GM12865 (cell line): ENCODE measurements around the gene ENAH.
"Not testable (repeated sequence)": the region's sequence is repeated elsewhere in the genome, so short reads cannot be mapped to it uniquely, and the experiment has no call there.

Source experiments
- DNase-seq: peaks from one replicate; pipeline ENCODE4 v3.0.0; 2010; ENCODE audit warnings: low read depth
- H3K4me3 ChIP-seq: 2 replicates; pipeline ENCODE4 v1.5.1; 2011; ENCODE audit warnings: mild to moderate bottlenecking, low read depth, low read length, control low read depth
- TF ChIP-seq, protein P1 (sequence below): IDR thresholded peaks from 2 replicates; pipeline ENCODE4 v1.5.1; 2011; ENCODE audit warnings: low read length, control low read depth, low read depth, inconsistent platforms; ENCODE audit not compliant: insufficient read depth; ENCODE audit errors: missing control alignments

ENAH gene

DNA sequence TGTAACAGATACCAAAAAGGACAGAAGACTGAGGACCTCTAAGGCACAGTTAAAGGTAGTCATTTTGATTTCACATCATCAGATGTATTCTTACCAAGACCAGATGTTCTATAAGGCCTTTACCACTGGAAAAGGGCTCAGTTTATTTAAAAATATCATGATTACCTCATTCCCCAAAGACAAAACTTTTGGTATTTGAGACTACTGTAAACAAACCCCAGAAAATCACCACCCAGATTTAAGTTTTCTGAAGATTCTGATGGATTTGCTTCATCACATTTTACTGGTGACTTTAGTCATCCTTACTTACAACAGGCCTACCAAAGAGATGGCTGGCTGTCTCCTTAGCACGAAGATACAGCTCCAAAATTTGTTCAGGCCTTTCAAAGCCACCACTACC lies 8.3 kb downstream of the ENAH start:
- TF ChIP-seq, protein P1, sequence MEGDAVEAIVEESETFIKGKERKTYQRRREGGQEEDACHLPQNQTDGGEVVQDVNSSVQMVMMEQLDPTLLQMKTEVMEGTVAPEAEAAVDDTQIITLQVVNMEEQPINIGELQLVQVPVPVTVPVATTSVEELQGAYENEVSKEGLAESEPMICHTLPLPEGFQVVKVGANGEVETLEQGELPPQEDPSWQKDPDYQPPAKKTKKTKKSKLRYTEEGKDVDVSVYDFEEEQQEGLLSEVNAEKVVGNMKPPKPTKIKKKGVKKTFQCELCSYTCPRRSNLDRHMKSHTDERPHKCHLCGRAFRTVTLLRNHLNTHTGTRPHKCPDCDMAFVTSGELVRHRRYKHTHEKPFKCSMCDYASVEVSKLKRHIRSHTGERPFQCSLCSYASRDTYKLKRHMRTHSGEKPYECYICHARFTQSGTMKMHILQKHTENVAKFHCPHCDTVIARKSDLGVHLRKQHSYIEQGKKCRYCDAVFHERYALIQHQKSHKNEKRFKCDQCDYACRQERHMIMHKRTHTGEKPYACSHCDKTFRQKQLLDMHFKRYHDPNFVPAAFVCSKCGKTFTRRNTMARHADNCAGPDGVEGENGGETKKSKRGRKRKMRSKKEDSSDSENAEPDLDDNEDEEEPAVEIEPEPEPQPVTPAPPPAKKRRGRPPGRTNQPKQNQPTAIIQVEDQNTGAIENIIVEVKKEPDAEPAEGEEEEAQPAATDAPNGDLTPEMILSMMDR, result no peak
- no peak for DNase-seq
- no peak overlapping the region for H3K4me3 ChIP-seq

DNA sequence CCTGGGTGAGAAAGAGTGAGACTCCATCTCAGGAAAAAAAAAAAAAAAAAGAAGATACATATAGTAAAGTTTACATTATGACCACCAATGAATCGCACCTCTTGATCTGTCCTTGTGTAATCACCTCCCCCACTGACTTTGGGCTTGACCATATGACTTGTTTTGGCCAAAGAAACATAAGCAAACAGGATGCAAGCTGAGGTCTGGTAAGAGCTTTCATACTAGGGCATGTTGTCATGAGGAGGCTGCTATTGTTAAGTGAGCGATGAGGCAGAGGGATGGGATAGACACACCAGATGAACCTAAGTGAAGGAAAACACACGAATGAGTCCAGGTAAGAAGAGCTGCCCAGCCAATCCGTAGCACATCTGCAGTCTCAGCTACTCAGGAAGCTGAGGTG lies 10.7 kb downstream of the ENAH start:
- TF ChIP-seq, protein P1, result no peak

DNA sequence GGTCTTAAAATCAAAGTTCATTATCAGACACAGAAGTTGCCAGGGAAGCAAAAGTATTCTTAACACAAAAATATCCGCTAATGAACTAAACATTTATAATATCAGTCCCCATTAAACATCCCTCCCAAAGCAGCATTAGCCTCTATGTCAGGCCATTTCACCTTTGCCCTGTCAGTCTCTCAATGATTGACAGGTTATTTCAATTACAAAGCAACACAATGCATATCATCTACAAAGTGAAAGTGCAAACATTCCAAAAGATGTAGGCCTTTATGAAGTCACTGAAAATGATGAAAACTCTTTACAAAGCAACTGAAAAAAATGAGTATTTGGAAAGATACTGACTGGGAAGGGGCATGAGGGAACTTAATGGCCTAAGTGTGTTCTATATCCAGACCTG lies 14.1 kb downstream of the ENAH start:
- TF ChIP-seq, protein P1, result no peak
- no peak overlapping the region for H3K4me3 ChIP-seq
- DNase-seq, result no peak

More for the DNA sequence above, 10.7 kb downstream of the ENAH start:
- H3K4me3 ChIP-seq, result no peak overlapping the region
- DNase-seq, result peak; percentile 2

DNA sequence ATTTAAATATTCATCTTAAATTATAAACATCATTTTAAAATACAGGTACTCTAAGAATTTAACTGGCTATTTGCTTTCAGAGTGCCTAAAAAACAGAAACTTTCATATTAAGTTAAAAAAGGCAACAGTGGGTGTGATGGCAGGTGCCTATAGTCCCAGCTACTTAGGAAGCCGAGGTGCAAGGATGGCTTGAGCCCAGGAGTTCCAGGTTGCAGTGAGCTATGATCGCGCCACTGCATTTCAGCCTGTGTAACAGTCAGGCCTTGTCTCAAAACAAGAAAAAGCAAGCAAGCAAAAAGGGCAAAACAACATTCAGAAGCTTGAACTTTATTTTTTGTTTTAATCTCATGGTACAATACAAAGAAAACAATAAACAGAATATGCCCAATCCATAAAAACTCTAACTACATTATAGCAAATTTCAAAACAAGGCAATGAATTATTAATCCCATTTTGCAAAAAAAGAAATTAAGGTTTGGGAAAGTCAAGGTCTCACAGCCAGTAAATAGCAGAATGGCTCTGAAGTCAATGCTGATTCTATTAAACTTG lies 15.2 kb downstream of the ENAH start:
- no peak overlapping the region for H3K4me3 ChIP-seq
- TF ChIP-seq, protein P1, result no peak
- no peak for DNase-seq

DNA sequence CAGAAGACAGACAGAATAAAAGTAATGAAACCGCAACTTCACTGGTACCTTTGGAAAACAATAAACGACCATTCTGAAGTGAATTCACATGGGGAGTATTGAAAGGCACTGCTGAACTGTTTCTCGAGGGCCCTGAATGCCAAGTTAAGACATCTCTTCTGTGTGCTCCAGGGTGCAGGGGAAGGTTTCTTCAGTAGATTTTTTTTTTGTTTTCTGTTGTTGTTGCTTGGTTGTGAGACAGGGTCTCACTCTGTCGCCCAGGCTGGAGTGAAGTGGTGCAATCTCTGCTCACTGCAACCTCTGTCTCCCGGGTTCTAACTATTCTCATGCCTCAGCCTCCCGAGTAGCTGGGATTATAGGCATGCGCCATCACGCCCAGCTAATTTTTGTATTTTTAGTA lies 15.9 kb downstream of the ENAH start:
- H3K4me3 ChIP-seq, DNase-seq: not testable (repeated sequence)

DNA sequence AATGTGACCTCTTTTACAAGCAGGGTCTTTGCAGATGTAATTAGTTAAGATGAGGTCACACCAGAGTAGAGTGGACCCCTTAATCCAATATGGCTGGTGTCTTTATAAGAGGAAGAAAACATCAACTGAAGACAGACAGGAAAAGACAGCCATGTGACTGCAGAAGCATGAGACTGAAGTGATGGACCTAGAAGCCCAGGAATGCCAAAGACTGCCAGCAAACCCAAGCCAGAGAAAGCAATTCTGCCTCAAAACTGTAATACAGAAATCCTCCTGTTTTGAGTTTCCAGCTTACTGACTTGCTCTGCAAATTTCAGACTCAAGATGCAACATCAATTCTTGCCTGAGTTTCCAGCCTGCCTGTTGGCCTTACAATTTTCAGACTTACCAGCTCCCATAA lies 17.3 kb downstream of the ENAH start:
- TF ChIP-seq, protein P1, result no peak
- no peak overlapping the region for H3K4me3 ChIP-seq
- no peak for DNase-seq

DNA sequence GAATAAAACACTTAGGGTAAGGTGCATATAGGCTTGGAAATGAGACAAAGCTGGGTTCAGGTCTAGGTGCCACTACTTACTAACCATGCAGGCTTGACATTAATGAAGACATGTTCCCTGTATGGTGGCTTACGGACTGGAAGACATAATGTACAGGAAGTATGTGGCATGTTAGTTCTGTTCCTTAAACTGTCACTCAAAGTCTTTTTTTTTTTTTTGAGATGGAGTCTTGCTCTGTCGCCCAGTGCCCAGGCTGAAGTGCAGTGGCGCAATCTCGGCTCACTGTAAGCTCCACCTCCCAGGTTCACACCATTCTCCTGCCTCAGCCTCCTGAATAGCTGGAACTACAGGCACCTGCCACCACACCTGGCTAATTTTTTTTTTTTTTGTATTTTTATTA lies 20.1 kb downstream of the ENAH start:
- not testable (repeated sequence) for H3K4me3 ChIP-seq, DNase-seq

DNA sequence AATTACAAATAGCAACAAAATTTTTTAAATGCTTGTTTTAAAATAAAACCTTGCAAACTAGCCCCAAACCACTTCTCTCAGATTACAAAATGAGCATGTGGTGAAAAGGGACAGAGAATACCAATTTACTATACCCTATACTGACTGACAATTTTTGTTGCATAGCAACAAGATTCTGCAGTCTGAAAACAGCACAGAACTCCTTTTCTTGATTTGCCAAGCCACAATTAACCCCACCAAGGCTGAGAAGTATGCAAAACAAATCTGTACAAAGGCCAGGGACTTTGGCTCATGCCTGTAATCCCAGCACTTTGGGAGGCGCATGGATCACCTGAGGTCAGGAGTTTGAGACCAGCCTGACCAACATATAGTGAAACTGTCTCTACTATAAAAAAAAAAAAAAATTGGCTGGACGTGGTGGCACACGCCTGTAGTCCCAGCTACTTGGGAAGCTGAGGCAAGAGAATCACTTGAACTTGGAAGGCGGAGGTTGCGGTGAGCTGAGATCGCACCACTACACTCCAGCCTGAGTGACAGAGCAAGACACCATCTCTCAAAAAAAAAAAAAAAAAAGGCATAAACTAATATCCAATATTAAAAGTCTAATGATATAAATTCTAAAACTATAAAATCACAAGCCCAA lies 21.8 kb downstream of the ENAH start:
- no peak overlapping the region for H3K4me3 ChIP-seq
- TF ChIP-seq, protein P1, result no peak
- DNase-seq, result no peak
